Panc1 (cell line): ENCODE data around the gene RRP9.

ENCODE experiments used
- CTCF ChIP-seq: fragments of 450-650 bp; IDR thresholded peaks from 2 replicates; pipeline ENCODE4 v1.5.1; 2017; ENCODE audit warnings: mild to moderate bottlenecking
- POLR2AphosphoS5 ChIP-seq: IDR thresholded peaks from 2 replicates; pipeline ENCODE4 v1.6.1; 2012; ENCODE audit warnings: mild to moderate bottlenecking, low read depth, low read length, moderate library complexity

- no peak for TF ChIP-seq CTCF
- no peak for TF ChIP-seq POLR2AphosphoS5
Measured at GRCh38 chr3:51957520-51958205, 16.0 kb upstream of the RRP9 start.
